Measurements from ENCODE around the gene GRK3.

DNA sequence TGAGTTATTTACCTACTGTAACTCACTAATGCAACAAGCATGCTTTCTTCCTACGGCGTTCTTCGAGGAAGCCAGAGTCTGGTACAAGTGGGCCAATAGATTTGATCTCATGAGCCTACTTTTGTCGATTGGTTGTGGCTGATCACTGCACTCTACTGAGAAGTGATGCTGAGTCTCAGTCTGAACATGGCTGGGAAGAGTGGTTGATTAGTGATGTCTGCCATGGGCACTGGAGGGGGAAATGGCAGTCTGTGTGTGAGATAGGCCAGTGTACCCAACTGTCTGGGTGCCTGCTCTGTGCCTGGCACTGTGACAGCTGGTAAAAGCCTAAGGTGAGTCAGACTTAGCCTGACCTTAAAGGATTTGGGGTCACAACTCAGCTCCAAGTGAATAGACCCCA lies 205.9 kb downstream of the GRK3 start:
- TF ChIP-seq POLR2A (IDR thresholded peaks at IDR 0.05; ENCODE audit: low read length) (no peak), GATA1 (IDR thresholded peaks at IDR 0.05; ENCODE audit: low read depth, low read length) (no peak)
